K562 (cell line): ENCODE results near the gene TSTD2. TPM values are rescaled to one million over a fixed set of nuclear protein-coding genes. Genes with fewer than 3 reads are reported as not detected.

ENCODE experiments used
- CREM ChIP-seq: IDR thresholded peaks from 2 replicates; pipeline ENCODE4 v1.6.1; 2014; ENCODE audit warnings: antibody characterized with exemption, low read depth
- CXXC5 ChIP-seq: fragments of 250-450 bp; sonication (Bioruptor Pico); IDR thresholded peaks from 2 replicates; pipeline ENCODE4 v1.8.0; 2022; ENCODE audit warnings: inconsistent platforms, mild to moderate bottlenecking, moderate library complexity
- E2F4 ChIP-seq: sonication (generic); formaldehyde crosslinking; IDR thresholded peaks from 2 replicates; pipeline ENCODE4 v1.8.0; 2022; ENCODE audit warnings: mild to moderate bottlenecking, low read depth, missing genetic modification reagents
- LCOR ChIP-seq: sonication (generic); formaldehyde crosslinking; IDR thresholded peaks from 2 replicates; pipeline ENCODE4 v1.8.0; 2022; ENCODE audit warnings: mild to moderate bottlenecking, missing genetic modification reagents
- MTA2 ChIP-seq: fragments of 450-650 bp; IDR thresholded peaks from 2 replicates; pipeline ENCODE4 v1.6.1; 2016; ENCODE audit warnings: low read depth
- ZBTB40 ChIP-seq, 2 experiments: fragments of 450-650 bp in 1 of 2; sonication (generic) in 1 of 2; formaldehyde crosslinking in 1 of 2; IDR thresholded peaks; 2 replicates each; pipeline versions ENCODE4 v1.7.1 to v1.9.0; 2016 to 2022; ENCODE audit warnings: inconsistent platforms in 1 of 2, mild to moderate bottlenecking in 1 of 2, missing genetic modification reagents in 1 of 2
- ZNF57 ChIP-seq: fragments of 450-650 bp; formaldehyde crosslinking; IDR thresholded peaks from 2 replicates; pipeline ENCODE4 v1.4.0; 2020; ENCODE audit warnings: mild to moderate bottlenecking, moderate library complexity
- ZNF740 ChIP-seq, 3 experiments: fragments of 200-800 bp in 1 of 3; sonication (Bioruptor generic) in 1 of 3; sonication (generic) in 1 of 3; formaldehyde crosslinking in 1 of 3; IDR thresholded peaks; 2 replicates each; pipeline versions ENCODE4 v1.6.1 to v1.8.0; 2016 to 2022; ENCODE audit warnings: mild to moderate bottlenecking in 2 of 3, missing compliant biosample characterization in 2 of 3, missing genetic modification characterization in 2 of 3, missing genetic modification reagents in 1 of 3
- polyA plus RNA-seq, 8 experiments: library from polyadenylated mRNA; depleted of rRNA in 4 of 8; stranded (reverse) in 5 of 8; unstranded in 3 of 8; fragments of >200 nt; fragmentation: Nextera tagmentation in 2 of 8; fragmentation: Illumina TruSeq in 1 of 8; extraction: Ambion mirVana in 2 of 8; extraction: Trizol in 1 of 8; gene quantifications; 2 replicates each; pipeline versions ENCODE4 v1.2.1 to v1.2.3, GENCODE V29; 2011 to 2014; ENCODE audit warnings: inconsistent platforms in 1 of 8, missing spikeins in 1 of 8
- total RNA-seq, 7 experiments: library from RNA; depleted of rRNA in 6 of 7; stranded (reverse); fragments of >200 nt in 6 of 7; fragmentation: Illumina TruSeq in 2 of 7; extraction: Trizol in 2 of 7; gene quantifications; 2 replicates each; pipeline versions ENCODE4 v1.2.1 to v1.2.3, GENCODE V29; 2011 to 2021; ENCODE audit warnings: low replicate concordance in 1 of 7
- TF ChIP-seq, protein P1 (sequence below): fragments of 250-450 bp; sonication (Bioruptor Pico); IDR thresholded peaks from 2 replicates; pipeline ENCODE4 v1.4.0; 2020; ENCODE audit warnings: mild to moderate bottlenecking, moderate library complexity

The TSTD2 gene
- total and polyA plus RNA-seq, 9 of the 15 experiments (the other 6 are each of a cell fraction or from before 2014, with no cell fraction given), result 10.1 to 36.7 (median 19.0) TPM

DNA sequence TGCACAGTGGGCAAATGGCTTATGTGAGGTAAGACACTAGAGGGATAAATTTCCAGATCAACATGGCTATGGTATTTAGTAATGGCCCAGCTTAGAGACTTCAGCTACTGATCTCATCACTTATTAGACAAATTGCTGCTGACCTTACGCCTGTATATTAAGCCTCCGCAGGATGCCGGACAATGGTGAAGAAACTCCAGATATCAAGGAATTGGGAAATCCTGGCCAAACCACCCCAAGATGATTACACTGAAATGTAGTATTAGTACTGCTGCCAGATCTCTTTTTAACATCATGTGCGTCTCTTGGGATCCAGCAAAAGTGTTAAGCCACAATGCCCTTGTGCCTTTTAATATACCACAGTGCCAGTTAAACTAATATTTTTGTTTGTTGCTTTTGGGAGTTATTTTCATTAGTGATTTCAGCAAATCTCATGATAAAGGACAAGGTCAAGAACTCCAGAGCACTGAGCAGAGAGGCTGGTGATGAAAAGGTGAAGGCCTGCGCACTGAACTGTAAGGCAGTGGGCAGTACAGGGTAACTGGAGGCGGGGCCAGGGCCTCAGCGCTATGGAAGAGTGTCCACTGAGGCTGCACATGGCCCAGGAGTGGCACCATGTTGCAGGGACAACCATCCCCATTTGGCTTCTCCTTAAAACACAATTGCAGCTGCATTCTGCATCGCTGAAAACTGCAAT is 32.5 kb downstream of the TSTD2 start (continued):
- TF ChIP-seq ZBTB40 (IDR thresholded peaks at IDR 0.05) (no peak), ZBTB40 (CRISPR knock-in tag; IDR thresholded peaks at IDR 0.05) (no peak), ZNF740 (CRISPR knock-in tag; IDR thresholded peaks at IDR 0.05) (no peak), ZNF740 (tag; IDR thresholded peaks at IDR 0.05) (no peak), LCOR (CRISPR knock-in tag) (no peak), E2F4 (CRISPR knock-in tag) (no peak), ZNF57 (CRISPR knock-in tag) (no peak), MTA2 (no peak), CREM (no peak), CXXC5 (CRISPR knock-in tag) (no peak)
- TF ChIP-seq, protein P1, sequence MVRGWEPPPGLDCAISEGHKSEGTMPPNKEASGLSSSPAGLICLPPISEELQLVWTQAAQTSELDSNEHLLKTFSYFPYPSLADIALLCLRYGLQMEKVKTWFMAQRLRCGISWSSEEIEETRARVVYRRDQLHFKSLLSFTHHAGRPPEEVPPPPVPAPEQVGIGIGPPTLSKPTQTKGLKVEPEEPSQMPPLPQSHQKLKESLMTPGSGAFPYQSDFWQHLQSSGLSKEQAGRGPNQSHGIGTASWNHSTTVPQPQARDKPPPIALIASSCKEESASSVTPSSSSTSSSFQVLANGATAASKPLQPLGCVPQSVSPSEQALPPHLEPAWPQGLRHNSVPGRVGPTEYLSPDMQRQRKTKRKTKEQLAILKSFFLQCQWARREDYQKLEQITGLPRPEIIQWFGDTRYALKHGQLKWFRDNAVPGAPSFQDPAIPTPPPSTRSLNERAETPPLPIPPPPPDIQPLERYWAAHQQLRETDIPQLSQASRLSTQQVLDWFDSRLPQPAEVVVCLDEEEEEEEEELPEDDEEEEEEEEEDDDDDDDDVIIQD (CRISPR knock-in tag), result no peak
